Measurements from ENCODE around the gene SRSF7.
"Not testable (repeated sequence)": the region's sequence is repeated elsewhere in the genome, so short reads cannot be mapped to it uniquely, and the experiment has no call there.

The SRSF7 gene

DNA sequence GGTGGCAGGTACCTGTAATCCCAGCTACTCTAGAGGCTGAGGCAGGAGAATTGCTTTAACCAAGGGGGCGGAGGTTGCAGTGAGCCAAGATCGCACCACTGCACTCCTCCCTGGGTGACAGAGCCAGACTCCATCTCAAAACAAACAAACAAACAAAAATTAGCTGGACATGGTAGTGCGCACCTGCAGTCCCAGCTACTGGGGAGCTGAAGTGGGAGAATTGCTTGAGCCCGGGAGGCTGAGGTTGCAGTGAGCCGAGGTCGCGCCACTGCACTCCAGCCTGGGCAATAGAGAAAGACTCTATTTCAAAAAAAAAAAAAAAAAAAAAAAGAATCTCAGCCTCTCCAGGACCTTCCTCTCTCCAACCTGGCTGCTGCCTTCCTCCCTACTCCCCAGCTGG is 20.1 kb downstream of the SRSF7 start:
- no peak for DNase-seq

DNA sequence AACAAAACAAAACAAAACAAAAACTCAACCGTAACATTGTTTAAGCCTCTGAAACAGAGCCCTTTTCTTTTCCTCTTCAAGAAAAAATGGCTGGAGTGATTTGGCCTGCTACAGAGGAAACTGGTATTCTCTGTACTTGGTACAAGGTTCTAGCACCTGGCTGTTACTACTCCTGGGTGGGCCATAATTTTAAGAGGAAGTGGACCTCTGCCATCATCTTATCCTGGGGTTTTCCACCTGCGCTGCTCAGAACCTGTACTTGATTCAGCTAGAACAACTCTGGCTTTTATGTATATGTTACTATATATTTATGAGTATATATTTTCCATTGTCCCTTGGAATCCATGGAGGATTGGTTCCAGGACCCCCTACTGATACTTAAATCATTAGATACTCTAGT is 22.5 kb downstream of the SRSF7 start:
- DNase-seq, result no peak

DNA sequence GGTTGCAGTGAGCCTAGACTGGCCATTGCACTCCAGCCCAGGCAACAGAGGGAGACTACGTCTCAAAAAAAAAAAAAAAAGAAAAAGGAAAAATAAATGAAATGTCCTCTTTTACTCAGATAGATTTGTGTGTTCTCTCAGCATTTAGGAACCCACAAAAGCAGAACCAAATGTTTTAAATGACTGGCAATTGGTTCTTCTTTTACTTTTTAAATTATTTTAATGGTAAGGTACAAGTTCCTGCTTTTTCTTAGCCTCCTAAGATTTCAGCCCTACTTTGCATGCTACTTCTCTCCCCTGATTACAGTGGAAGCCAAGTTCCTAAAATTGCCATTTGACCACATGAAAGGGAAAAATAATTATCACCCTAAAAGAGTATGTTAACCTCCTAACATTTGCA is 23.5 kb downstream of the SRSF7 start:
- no peak for DNase-seq

DNA sequence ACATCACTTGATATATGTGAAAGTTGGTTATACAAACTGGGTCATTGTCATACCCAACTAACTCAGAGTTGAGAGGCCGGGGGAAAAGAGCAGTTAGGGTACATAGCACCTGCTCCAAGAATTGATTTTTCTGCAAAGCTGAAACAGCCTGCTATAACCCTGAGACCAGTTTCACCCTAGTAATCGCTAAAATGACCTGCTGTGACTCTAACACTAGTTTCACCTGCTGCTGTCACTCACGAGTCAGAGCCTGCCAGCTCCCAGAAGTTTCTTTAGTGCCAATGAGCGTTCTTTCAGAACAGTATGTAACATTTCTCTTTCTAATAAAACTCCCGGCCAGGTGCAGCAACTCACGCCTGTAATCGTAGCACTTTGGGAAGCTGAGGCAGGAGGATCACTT is 28.0 kb downstream of the SRSF7 start:
- DNase-seq, result peak; percentile 44 to 80

DNA sequence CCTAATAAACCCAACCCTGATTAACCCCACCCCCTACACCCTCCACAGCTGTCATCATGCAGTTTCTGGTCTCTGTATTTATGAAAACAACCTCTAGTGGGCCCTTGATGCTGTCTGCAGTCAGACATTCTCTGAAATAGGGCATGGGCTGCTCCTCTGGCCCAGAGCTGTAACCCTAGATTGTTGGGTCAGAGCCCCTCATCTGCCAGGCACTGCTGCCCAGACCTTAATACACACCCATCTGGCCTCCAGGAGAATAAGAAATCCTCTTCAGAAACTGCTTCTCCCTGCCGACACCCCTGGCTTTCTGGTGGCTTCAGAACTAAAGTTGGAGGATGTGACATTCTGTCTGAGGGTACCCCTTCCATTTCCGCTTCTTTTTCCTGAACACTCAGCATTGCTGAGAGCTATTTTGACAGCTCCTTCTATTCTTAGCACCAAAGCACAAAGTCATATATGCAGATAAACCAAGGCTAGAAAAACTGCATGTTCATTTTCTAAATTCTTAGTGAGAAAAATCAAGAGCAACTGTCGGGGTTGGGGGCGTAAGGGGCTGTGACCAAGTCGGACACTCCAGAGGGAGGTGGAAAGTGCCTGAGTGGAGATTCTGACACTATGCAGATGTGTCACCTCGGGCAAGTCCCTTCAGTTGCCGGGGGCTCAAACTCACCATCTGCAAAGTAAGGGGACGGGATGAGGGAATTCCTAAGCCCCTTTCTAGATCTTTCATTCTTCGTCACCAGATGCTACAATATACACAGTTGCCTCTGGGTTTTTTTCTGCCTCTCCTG is 28.7 kb downstream of the SRSF7 start:
- DNase-seq, result peak; percentile 67 to 88

DNA sequence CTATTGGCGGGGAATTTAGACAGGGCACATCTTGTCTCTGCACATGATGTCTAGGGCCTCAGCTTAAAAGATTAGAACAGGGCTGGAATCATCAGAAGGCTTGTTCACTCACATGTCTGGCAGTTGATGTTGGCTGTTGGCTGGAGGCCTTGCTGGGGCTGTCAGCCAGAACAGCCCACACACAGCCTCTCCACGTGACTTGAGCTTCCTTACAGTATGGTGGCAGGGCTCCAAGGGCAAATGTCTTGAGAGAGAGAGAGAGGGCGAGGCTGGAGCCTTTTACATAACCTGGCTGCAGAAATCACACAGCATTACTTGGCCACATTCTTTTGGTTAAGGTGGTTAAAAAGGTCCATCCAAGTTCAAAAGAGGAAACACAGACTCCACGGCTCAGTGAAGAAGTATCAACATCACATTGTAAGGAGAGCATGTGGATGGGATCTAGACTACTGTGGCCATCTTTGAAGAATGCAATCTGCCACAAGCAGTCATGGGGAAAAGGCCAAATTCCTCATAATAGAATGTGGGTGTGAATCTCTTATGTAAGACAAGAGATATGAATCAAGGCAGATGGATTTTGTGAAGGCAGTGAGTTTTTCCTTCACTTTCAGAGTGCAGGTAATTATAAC is 30.4 kb downstream of the SRSF7 start:
- DNase-seq, result no peak

DNA sequence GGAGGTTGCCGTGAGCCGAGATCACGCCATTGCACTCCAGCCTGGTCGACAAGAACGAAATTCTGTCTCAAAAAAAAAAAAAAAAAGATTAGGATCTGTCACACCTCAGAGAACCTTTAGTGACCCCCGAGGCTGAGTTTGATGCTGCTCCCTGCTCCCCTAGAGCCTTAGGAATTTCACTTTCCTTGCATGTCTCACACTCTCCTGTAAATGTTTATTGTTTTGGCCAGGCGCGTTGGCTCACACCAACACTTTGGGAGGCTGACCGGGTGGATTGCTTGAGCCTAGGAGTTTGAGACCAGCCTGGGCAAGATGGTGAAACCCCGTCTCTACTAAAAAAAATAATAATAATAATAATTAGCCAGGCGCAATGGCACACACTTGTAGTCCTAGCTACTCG is 31.5 kb downstream of the SRSF7 start:
- DNase-seq, result no peak

DNA sequence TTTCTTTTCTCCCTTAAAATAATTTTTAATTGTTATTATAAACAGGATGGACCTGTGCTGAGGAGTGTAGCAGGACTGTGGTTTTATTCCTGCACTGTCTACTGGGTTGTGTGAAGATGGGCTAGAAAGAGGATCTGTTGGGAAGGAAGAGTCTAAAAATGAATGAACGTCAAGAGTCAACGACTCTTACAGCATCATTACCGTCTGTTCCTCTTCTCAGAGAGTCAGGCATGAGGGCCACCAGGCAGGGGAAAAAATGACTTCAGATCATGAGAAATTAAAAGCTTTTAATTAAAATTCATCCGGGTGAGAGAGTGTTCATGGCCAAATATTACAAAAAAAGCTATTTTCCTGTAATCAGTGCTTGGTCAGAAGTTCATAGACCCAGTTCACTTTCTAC is 32.6 kb downstream of the SRSF7 start:
- peak; percentile 13 to 18 for DNase-seq

DNA sequence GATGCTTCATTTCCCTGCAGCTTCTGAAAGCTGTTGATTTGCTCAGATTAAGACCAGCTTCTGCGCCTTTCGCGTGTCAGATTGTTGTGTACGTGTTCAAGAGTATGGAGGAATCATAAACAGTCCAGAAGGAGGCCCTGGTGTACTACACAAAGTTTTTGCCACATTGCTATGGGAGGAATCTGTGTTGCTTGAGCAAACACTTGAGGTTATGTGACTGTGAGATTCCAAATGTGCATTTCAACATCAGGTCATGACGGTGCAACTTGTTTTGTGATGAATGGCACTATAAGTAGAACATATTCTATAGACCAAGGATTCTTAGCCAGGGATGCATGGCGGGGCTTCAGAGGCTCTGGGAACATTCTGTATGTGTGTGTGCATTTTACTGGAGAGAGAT is 35.0 kb downstream of the SRSF7 start:
- DNase-seq, result no peak

DNA sequence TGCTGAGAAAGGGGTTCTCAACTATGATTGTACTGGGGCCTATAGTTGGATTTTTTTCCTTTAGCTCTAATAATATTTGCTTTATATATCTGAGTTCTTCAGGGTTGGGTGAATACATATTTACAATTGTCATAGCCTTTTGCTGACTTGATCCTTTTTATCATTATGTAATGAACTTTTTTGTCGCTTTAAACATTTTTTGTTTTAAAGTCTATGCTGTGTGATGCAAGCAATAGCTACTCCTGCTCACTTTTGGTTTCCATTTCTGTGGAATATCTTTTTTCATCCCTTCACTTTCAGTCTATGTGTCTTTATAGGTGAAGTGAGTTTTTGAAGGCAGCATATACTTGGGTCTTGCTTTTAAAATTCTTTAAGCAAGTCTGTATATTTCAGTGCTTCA is 36.2 kb downstream of the SRSF7 start:
- DNase-seq, result not testable (repeated sequence)

DNA sequence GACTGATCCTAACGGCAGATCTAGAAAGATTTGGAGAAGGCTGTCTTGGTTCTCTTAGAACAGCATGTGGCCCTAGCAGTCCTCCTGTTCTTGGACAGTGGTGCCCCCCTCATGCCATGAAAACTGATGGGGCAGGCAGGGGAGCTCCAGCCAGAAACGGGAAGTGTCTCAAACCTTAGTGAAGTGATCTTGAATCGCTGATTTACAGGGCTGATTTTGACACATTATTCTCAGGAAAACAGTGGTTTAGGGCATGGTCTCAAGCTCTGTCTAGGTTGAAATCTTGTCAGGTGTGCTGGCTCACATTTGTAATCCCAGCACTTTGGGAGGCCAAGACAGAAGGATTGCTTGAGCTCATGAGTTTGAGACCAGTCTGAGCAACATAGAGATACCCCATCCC is 37.8 kb downstream of the SRSF7 start:
- no peak for DNase-seq

DNA sequence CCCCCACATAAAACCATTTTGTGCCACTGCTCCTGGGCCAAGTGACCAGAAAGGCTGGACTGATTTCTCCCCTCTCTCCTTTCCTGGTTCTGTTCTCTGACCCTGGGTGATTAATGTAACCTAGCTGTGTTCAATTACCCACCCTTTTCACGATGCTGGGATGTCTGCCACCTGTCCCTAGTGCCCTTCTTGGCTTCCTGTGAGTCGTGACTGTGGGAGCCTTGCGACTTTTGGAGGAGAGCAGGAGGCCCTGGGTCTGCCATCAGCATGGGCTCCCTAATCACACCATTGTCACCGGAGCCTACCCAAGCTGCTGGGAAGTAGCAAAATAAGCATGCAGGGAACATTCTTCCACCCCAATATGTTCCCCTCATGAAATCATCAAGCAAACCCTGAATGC is 38.3 kb downstream of the SRSF7 start:
- no peak for DNase-seq

DNA sequence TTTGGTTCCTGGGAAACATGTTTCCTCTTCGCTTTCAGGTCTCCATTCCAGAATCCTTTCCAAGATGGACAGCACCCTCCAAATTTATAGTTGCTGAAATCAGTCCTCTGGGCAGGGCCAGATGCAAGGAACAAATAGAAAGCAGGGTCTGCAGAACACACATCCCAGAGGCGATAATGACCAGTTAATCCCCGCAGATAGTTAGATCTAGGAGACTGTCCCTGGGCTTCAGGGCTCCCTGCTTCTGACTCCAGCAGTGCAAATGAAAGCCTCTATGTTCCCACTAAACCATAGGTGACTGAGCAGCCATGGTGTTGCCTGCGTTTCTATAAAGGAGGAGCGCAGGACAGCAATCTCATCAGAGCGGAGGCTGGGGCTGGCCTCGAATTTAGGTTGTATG is 38.7 kb downstream of the SRSF7 start:
- no peak for DNase-seq

DNA sequence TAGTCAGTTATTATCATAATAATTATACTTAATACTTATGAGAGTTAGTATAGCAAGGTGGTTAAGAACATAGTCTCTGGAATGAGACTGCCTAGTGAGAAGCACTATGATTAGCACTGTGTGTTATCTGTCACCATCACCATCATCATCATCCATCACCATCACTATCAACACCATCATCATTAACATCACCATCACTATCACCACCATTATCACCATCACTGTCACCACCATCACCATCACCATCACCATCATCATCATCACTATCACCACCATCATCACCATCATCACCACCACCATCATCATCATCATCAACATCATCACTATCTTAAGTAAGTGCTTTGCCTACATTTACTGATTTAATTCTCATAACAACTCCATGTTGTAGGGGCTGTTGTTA is 39.6 kb downstream of the SRSF7 start:
- no peak for DNase-seq

DNA sequence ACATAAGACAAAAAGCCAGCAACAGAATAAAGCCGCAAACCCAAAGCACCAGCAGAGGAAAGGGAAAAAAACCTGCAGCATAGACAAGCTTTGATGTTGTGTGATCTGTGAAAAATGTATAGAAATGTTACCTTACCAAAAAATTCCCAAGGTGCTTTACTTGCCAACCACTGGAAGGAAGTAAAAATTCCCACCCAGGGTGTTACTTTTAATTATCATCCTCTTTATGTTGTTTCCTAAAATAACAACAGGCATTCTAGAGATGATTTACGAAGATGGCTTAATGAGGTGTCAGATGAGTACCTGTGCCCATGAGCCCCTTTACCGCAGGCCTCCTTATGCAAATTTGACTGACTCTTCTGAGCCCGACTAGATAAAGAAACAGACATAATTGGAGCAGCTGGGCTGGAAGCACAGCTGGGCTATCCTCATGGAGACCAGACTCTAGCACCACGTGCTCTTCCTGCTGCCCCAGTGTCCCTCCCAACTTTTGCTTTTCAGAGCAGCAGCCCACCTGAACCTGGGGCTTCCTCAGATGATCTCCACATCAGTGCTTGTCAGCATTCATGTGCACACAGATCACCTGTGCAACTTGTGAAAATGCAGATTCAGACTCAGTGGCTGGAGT is 41.5 kb downstream of the SRSF7 start:
- peak in 1 of 2 experiments; percentile 24 for DNase-seq

DNA sequence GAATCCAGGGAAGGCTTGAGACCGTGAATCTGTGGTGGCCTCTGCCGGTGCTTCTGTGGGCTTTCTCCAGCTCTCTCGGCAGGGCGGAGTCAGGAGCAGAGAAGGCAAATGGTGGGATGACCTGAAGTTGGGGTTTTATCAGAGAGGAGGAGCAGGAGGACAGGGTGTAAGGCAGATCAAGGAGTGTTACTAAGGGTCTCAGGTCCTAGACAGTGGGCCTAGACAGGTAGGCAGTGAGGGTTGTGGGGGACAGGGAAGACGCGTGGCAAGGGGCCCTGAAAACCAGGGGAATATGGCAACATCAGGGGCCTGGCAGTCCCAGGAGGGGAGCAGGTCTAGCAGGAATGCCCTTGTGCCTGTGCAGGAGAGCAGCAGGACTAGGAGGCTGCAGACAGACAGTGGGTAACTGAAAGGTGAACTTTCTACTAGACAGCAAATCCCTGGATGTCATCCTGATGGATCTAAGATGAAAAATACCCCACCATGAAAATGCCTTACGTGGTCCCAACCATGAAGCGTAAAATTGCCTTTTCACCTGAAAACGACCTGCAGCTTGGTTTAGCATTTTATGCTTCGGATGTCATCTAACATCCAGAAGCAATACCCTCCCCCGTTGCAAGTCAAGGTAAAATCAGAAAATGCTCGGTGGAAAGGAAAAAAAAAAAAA is 42.1 kb downstream of the SRSF7 start:
- no peak for DNase-seq

DNA sequence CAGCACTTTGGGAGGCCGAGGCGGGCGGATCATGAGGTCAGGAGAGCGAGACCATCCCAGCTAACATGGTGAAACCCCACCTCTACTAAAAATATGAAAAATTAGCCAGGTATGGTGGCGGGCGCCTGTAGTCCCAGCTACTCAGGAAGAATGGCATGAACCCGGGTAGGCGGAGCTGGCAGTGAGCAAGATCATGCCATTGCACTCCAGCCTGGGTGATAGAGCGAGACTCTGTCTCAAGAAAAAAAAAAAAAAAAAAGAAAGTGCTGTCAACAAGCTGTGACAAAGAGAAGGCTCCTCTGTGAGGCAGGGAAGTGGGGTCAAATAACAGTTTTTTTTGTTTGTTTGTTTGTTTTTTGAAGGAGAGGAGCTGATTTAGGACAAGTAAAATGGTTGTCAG is 42.7 kb downstream of the SRSF7 start:
- DNase-seq, result not testable (repeated sequence)

DNA sequence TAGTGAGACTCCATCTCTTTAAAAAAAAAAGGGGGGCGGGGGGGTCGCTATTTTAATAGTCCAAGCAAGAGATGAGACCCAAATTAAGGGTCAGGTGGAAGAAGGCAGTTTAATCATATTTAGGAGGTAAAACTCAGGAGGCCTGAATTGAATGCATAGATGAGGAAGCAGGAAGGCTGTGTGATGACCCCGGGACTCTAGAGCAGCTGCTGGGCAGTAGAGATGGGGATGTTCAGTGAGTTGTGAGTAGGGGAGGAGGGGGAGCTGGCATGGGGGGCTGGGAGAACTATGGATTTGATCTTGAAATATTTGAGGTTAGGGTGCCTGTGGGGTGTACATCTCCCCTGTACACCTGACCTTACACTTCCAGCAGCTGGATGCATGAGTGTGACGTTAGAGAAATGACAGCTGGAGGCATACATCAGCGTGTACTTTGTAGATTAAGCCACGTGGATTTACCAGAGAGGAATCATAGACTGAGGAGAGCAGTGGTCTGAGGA is 44.3 kb downstream of the SRSF7 start:
- no peak for DNase-seq

DNA sequence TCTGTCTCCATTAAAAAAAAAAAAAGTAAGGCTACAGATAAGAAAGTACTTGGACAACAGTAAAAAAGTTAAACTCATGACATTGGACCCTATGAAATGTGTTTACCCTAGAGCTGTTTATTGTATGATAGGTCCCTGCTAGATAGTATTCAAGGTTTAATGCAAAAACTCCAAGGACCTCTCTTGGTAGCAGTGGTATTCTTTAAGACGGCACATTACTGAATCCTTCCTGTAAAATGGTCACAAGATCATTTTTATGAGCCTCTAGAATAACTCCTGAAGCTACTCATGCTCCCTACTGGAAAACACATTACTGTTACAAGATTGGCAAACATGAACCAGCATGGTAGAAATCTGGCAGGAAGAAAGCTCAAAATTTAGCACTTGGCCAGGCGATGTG is 46.5 kb downstream of the SRSF7 start:
- no peak for DNase-seq

DNA sequence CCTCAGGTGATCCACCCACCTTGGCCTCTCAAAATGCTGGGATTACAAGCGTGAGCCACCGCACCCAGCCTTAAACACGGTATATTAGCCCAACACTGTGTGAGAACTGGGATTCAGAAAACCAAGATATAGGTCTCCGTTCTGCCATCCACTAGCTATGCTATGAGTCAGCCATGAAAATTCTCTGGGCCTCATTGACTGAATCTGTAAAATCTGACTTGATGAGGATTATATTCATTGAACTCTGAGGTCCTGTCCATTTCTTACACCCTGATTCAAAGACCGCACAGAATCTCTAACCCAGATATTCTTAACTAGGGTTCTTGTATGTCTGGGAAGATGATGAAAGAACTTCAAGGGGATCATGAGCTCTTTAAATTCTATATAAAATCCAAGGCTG is 47.8 kb downstream of the SRSF7 start:
- DNase-seq, result not testable (repeated sequence)

DNA sequence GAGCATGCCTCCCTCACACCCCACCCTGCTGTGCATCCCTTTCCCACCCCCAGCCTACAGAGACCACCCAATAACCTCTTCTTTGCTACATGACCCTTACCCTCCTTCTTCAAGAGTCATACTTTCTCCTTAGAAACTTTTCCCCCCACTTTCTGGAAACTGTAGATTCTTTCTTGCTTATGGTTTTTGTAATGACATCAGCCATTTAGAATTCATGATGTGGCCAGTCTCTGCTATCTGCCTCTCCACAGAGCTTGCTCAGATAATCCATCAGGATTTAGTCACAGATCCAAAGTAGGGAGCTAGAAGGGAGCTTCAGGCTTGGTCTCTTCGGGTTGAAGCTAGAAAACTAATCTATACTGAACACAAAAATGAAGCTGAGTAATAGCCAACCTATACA is 48.7 kb downstream of the SRSF7 start:
- no peak for DNase-seq

DNA sequence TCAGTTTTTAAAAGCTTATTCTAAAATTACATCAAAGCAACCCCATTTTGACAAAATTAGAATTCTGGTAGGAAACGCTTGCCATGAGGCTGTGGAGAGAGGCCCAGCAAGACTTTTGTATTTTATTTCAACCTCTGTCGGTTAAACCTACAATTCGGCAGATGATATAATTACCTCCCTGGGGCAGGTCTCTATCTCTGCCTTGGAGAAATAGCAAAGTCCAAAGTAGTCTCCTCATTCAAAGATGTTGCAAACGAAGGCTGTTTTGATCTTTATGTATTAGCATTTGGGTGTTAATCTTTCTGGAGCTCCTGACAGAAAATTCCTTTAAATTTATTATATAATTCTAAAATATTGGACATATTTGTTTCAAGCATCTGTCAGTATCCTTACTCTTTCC is 49.6 kb downstream of the SRSF7 start:
- no peak for DNase-seq

DNA sequence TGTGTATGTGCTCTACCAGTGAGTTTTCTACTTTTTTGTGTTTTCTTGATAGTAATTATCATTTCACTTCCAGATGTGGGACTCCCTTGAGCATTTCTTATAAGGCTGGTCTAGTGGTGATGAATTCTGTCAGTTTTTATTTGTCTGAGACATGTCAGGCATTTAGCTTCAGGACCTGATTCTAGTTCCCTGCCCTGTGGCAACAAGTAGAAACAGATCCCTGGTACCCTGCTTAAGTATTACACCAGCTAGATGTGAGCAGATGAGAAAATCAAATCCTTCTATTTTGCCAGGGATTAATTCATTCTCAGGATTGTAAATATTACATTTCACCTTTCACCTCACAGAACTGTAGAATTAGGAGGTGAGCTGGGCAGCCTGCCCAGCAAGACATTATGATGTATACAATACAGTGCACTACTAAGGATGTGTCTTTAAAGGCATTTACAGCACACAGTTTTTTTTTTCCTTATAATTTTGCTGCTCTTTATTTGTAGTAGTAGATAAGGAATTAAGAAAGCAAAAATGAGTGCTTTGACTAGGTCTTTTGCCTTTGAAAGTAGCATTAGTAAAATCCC is 50.2 kb downstream of the SRSF7 start:
- DNase-seq, result no peak
